Measurements from ENCODE around the gene PLAGL1.

DNA sequence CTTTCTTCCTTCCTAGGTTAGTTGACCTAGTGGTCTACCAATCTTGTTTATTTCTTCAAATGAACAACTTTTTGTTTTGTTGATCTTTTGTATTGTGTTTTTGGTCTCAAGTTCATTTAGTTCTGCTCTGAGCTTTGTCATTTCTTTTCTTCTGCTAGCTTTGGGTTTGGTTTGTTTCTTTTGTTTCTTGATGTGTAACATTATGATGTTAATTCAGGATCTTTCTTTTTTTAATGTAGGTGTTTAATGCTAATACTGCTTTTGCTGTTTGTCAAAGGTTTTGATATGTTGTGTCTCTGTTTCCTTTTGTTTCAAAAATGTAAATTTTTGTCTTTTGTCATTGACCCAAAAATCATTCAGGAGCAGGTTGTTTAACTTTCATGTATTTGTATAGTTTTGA, 78.1 kb downstream of the PLAGL1 start:
- TF ChIP-seq NBN (conservative IDR thresholded peaks at IDR 0.05) (no peak), ZBTB42 (CRISPR knock-in tag; IDR thresholded peaks at IDR 0.05) (no peak), KDM5A (IDR thresholded peaks at IDR 0.05; ENCODE audit: borderline replicate concordance, low read length) (no peak), GTF2F1 (IDR thresholded peaks at IDR 0.05; ENCODE audit: low read length) (no peak), CREB1 (IDR thresholded peaks at IDR 0.05) (no peak), CREB1 (CRISPR knock-in tag; IDR thresholded peaks at IDR 0.05) (no peak), SP1 (IDR thresholded peaks at IDR 0.05) (no peak), SP1 (CRISPR knock-in tag; IDR thresholded peaks at IDR 0.05) (no peak), ZNF549 (CRISPR knock-in tag; IDR thresholded peaks at IDR 0.05) (no peak), SRSF9 (IDR thresholded peaks at IDR 0.05; ENCODE audit: borderline replicate concordance, insufficient read depth, low read depth, low read length, poor library complexity, severe bottlenecking) (no peak), NCOR1 (IDR thresholded peaks at IDR 0.05; ENCODE audit: borderline replicate concordance, low read length) (no peak)
- TF ChIP-seq, protein P1, sequence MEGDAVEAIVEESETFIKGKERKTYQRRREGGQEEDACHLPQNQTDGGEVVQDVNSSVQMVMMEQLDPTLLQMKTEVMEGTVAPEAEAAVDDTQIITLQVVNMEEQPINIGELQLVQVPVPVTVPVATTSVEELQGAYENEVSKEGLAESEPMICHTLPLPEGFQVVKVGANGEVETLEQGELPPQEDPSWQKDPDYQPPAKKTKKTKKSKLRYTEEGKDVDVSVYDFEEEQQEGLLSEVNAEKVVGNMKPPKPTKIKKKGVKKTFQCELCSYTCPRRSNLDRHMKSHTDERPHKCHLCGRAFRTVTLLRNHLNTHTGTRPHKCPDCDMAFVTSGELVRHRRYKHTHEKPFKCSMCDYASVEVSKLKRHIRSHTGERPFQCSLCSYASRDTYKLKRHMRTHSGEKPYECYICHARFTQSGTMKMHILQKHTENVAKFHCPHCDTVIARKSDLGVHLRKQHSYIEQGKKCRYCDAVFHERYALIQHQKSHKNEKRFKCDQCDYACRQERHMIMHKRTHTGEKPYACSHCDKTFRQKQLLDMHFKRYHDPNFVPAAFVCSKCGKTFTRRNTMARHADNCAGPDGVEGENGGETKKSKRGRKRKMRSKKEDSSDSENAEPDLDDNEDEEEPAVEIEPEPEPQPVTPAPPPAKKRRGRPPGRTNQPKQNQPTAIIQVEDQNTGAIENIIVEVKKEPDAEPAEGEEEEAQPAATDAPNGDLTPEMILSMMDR (CRISPR knock-in tag; IDR thresholded peaks at IDR 0.05), result no peak
- TF ChIP-seq, protein P2, sequence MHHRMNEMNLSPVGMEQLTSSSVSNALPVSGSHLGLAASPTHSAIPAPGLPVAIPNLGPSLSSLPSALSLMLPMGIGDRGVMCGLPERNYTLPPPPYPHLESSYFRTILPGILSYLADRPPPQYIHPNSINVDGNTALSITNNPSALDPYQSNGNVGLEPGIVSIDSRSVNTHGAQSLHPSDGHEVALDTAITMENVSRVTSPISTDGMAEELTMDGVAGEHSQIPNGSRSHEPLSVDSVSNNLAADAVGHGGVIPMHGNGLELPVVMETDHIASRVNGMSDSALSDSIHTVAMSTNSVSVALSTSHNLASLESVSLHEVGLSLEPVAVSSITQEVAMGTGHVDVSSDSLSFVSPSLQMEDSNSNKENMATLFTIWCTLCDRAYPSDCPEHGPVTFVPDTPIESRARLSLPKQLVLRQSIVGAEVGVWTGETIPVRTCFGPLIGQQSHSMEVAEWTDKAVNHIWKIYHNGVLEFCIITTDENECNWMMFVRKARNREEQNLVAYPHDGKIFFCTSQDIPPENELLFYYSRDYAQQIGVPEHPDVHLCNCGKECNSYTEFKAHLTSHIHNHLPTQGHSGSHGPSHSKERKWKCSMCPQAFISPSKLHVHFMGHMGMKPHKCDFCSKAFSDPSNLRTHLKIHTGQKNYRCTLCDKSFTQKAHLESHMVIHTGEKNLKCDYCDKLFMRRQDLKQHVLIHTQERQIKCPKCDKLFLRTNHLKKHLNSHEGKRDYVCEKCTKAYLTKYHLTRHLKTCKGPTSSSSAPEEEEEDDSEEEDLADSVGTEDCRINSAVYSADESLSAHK (CRISPR knock-in tag; IDR thresholded peaks at IDR 0.05; ENCODE audit: borderline replicate concordance), result no peak
